H1 (cell line): ENCODE data around the gene LCN6. TPM values are rescaled to one million over a fixed set of nuclear protein-coding genes. Genes with fewer than 3 reads are reported as not detected.
"Not testable (repeated sequence)": the region's sequence is repeated elsewhere in the genome, so short reads cannot be mapped to it uniquely, and the experiment has no call there.

ENCODE experiments used
- CTCF ChIA-PET: fragments of 300-600 bp; sonication (Branson Sonifier 250); formaldehyde crosslinking; loops from one replicate; lab custom pipeline; 2021; ENCODE audit not compliant: partially characterized antibody; lab: Charles Lee
- POLR2A ChIA-PET: fragments of 300-600 bp; sonication (Branson Sonifier 250); formaldehyde crosslinking; loops from one replicate; lab custom pipeline; 2021; ENCODE audit warnings: inconsistent platforms; ENCODE audit not compliant: partially characterized antibody; lab: Charles Lee
- DNase-seq, 2 experiments: peaks; one replicate each; pipeline versions ENCODE4 v3.0.0 to v3.0.0-alpha.2; 2010 to 2022; ENCODE audit warnings: low spot score in 2 of 2, low read depth in 1 of 2, mixed read lengths in 1 of 2
- FAIRE-seq: peaks from 2 replicates; lab custom pipeline; 2011; peaks lifted over from hg19 to GRCh38; lab: Jason Lieb, UNC
- H2AFZ ChIP-seq: 2 replicates; pipeline ENCODE4 v1.8.1; 2012; ENCODE audit warnings: low read length, inconsistent platforms
- H2AK5ac ChIP-seq: 2 replicates; pipeline ENCODE4 v1.6.1; 2013; ENCODE audit warnings: low read depth, low read length
- H2BK120ac ChIP-seq: replicated peaks from 2 replicates; pipeline ENCODE3; 2013; ENCODE audit warnings: low read depth, low read length, inconsistent platforms
- H2BK12ac ChIP-seq: 2 replicates; pipeline ENCODE4 v1.6.1; 2013; ENCODE audit warnings: low read depth, low read length
- H2BK15ac ChIP-seq: 2 replicates; pipeline ENCODE4 v1.6.1; 2013; ENCODE audit warnings: low read length
- H2BK20ac ChIP-seq: 2 replicates; pipeline ENCODE4 v1.6.1; 2013; ENCODE audit warnings: low read length
- H2BK5ac ChIP-seq: 2 replicates; pipeline ENCODE4 v1.6.1; 2013; ENCODE audit warnings: low read depth, low read length
- H3K14ac ChIP-seq: 2 replicates; pipeline ENCODE4 v1.6.1; 2013; ENCODE audit warnings: inconsistent platforms; ENCODE audit not compliant: insufficient read length
- H3K18ac ChIP-seq: 2 replicates; pipeline ENCODE4 v1.6.1; 2013; ENCODE audit warnings: low read length; ENCODE audit errors: extremely low read depth
- H3K23ac ChIP-seq: 2 replicates; pipeline ENCODE4 v1.6.1; 2013; ENCODE audit warnings: inconsistent platforms; ENCODE audit not compliant: insufficient read length
- H3K23me2 ChIP-seq: 2 replicates; pipeline ENCODE4 v1.6.1; 2013; ENCODE audit warnings: low read depth, low read length
- H3K27ac ChIP-seq: 2 replicates; pipeline ENCODE4 v1.6.1; 2011; ENCODE audit warnings: low read depth, low read length, inconsistent platforms
- H3K27me3 ChIP-seq, 4 experiments: replicated peaks in 1 of 4; 1 replicate in 1 of 4; 2 replicates in 3 of 4; pipeline versions ENCODE4 v1.6.1 to v1.8.1; 2011 to 2013; ENCODE audit warnings: low read length in 3 of 4, mild to moderate bottlenecking in 3 of 4, inconsistent platforms in 2 of 4, mixed read lengths in 2 of 4, moderate library complexity in 1 of 4; ENCODE audit not compliant: control insufficient read depth in 3 of 4, insufficient read depth in 3 of 4; ENCODE audit errors: extremely low read depth in 1 of 4
- H3K36me3 ChIP-seq, 4 experiments: 2 replicates each; pipeline versions ENCODE4 v1.6.1 to v1.8.1; 2011 to 2013; ENCODE audit warnings: mild to moderate bottlenecking in 4 of 4, low read length in 3 of 4, moderate library complexity in 2 of 4, control low read depth in 1 of 4, inconsistent platforms in 1 of 4; ENCODE audit not compliant: insufficient read depth in 4 of 4, control insufficient read depth in 2 of 4
- H3K4ac ChIP-seq: replicated peaks from 2 replicates; pipeline ENCODE3; 2013; ENCODE audit warnings: low read length, low read depth, mixed read lengths, inconsistent platforms; ENCODE audit not compliant: insufficient read length
- H3K4me1 ChIP-seq, 4 experiments: replicated peaks in 1 of 4; 1 replicate in 1 of 4; 2 replicates in 3 of 4; pipeline versions ENCODE4 v1.6.1 to v1.8.1; 2011 to 2013; ENCODE audit warnings: low read length in 3 of 4, inconsistent platforms in 2 of 4, mixed read lengths in 1 of 4; ENCODE audit not compliant: insufficient read depth in 4 of 4, control insufficient read depth in 3 of 4
- H3K4me2 ChIP-seq, 2 experiments: 2 replicates each; pipeline versions ENCODE4 v1.6.1 to v1.8.1; 2011 to 2013; ENCODE audit warnings: low read depth in 2 of 2, low read length in 2 of 2, control low read depth in 1 of 2, inconsistent platforms in 1 of 2, mild to moderate bottlenecking in 1 of 2; ENCODE audit not compliant: insufficient read depth in 1 of 2
- H3K4me3 ChIP-seq, 4 experiments: fragments of 200-600, 300-600 bp in 1 of 4; sonication (generic), shearing (Covaris generic), sonication (Bioruptor Twin) in 1 of 4; 2 replicates each; pipeline versions ENCODE4 v1.5.1 to v1.8.1; 2011 to 2016; ENCODE audit warnings: low read length in 4 of 4, low read depth in 3 of 4, control low read depth in 2 of 4, inconsistent platforms in 2 of 4, mild to moderate bottlenecking in 2 of 4, mixed read lengths in 1 of 4, moderate library complexity in 1 of 4; ENCODE audit not compliant: insufficient read depth in 2 of 4; ENCODE audit errors: extremely low read depth in 1 of 4
- H3K56ac ChIP-seq: replicated peaks from 2 replicates; pipeline ENCODE3; 2013; ENCODE audit warnings: low read depth, mild to moderate bottlenecking, mixed read lengths, low read length, inconsistent platforms; ENCODE audit not compliant: insufficient read length
- H3K79me1 ChIP-seq: 2 replicates; pipeline ENCODE4 v1.6.1; 2013; ENCODE audit warnings: low read depth, low read length, control low read depth
- H3K79me2 ChIP-seq, 2 experiments: 2 replicates each; pipeline versions ENCODE4 v1.6.1 to v1.8.1; 2012 to 2013; ENCODE audit warnings: low read length in 2 of 2, mild to moderate bottlenecking in 2 of 2, inconsistent platforms in 1 of 2; ENCODE audit not compliant: insufficient read depth in 2 of 2, control insufficient read depth in 1 of 2
- H3K9ac ChIP-seq, 4 experiments: replicated peaks in 1 of 4; 1 replicate in 1 of 4; 2 replicates in 3 of 4; pipeline versions ENCODE4 v1.6.1 to v1.8.1; 2011 to 2013; ENCODE audit warnings: low read depth in 3 of 4, low read length in 3 of 4, control low read depth in 2 of 4, mild to moderate bottlenecking in 2 of 4, moderate library complexity in 2 of 4, inconsistent platforms in 1 of 4; ENCODE audit errors: extremely low read depth in 1 of 4
- H3K9me3 ChIP-seq, 2 experiments: 2 replicates each; pipeline versions ENCODE4 v1.6.1 to v1.8.1; 2012 to 2013; ENCODE audit warnings: mild to moderate bottlenecking in 2 of 2, moderate library complexity in 2 of 2, control low read depth in 1 of 2, inconsistent platforms in 1 of 2, low read depth in 1 of 2, low read length in 1 of 2, mixed read lengths in 1 of 2; ENCODE audit not compliant: insufficient read depth in 2 of 2
- H4K20me1 ChIP-seq, 2 experiments: replicated peaks in 1 of 2; 2 replicates each; pipeline versions ENCODE3 to v1.8.1; 2011 to 2013; ENCODE audit warnings: inconsistent platforms in 2 of 2, low read length in 2 of 2, mild to moderate bottlenecking in 1 of 2; ENCODE audit not compliant: insufficient read depth in 2 of 2, control insufficient read depth in 1 of 2
- H4K5ac ChIP-seq: 2 replicates; pipeline ENCODE4 v1.6.1; 2013; ENCODE audit warnings: low read length, low read depth, mixed read lengths, inconsistent platforms; ENCODE audit not compliant: insufficient read length
- H4K8ac ChIP-seq: 2 replicates; pipeline ENCODE4 v1.8.0; 2013; ENCODE audit warnings: mild to moderate bottlenecking, moderate library complexity, low read length, inconsistent platforms; ENCODE audit not compliant: insufficient read depth; ENCODE audit errors: extremely low read depth
- H4K91ac ChIP-seq: replicated peaks from 2 replicates; pipeline ENCODE3; 2013; ENCODE audit warnings: low read length, mixed read lengths, inconsistent platforms; ENCODE audit not compliant: insufficient read length
- CBX8 ChIP-seq: fragments of 300-800, 300-1000 bp; sonication (generic); IDR thresholded peaks from 2 replicates; pipeline ENCODE4 v1.7.1; 2016; ENCODE audit warnings: low read depth, low read length, borderline replicate concordance
- CEBPB ChIP-seq: IDR thresholded peaks from 2 replicates; pipeline ENCODE4 v1.6.1; 2012; ENCODE audit warnings: low read depth, low read length
- WGBS, 2 experiments: shearing (Covaris generic) in 1 of 2; methylation state at CpG; one replicate each; pipeline versions ENCODE4 v1.1.6 to v1.1.7; 2013 to 2015; ENCODE audit warnings: low lambda C conversion rate in 2 of 2, mixed read lengths in 2 of 2, inconsistent platforms in 1 of 2, low coverage in 1 of 2, missing lambda C conversion rate in 1 of 2; ENCODE audit not compliant: insufficient replicate concordance in 2 of 2, insufficient coverage in 1 of 2, insufficient read length in 1 of 2; ENCODE audit errors: extremely low coverage in 1 of 2, missing lambda C conversion rate in 1 of 2; 5-methylcytosine and 5-hydroxymethylcytosine counted together
- polyA plus RNA-seq, 7 experiments: library from polyadenylated mRNA; depleted of rRNA in 3 of 7; stranded (reverse) in 5 of 7; unstranded in 2 of 7; fragments of >200 nt in 5 of 7; fragments of 200-250 nt in 2 of 7; gene quantifications; 1 replicate in 5 of 7; 2 replicates in 1 of 7; 4 replicates in 1 of 7; pipeline versions ENCODE4 v1.2.1 to v1.2.3, GENCODE V29; 2011 to 2013; ENCODE audit warnings: missing spikeins in 2 of 7, mixed read lengths in 2 of 7
- total RNA-seq: library from RNA; stranded (reverse); fragmentation: NEBNext Ultra II Directional; extraction: Animal tissue kit (Norgen Biotek cat#: 25700); gene quantifications from 2 replicates; pipeline ENCODE4 v1.2.1, GENCODE V29; 2021
- TF ChIP-seq, protein P1 (sequence below): IDR thresholded peaks from 2 replicates; pipeline ENCODE4 v1.6.1; 2012; ENCODE audit warnings: inconsistent platforms

LCN6 gene
- total and polyA plus RNA-seq, 2 of the 8 experiments (the other 6 are each of a cell fraction or from before 2014, with no cell fraction given) = not detected

DNA sequence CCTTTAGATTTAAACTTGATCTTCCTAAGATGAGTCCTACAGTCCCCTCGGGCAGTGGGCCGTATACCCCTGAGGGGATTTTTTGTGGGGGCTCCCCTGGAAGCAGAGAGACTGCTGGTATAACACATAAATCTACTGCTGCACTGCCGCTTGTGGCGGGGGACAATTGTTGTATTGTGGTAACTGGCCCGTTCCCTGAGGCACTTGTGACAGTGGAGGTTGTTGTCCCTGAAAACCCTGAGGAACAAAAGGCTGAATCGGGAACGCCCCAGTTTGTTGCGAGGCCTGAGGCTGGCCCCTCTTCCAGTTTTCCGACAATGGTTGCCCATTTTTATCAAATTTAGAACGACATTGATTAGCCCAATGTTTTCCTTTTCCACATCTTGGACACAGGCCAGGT, 38.1 kb upstream of the LCN6 start (continued):
- TF ChIP-seq, protein P1, sequence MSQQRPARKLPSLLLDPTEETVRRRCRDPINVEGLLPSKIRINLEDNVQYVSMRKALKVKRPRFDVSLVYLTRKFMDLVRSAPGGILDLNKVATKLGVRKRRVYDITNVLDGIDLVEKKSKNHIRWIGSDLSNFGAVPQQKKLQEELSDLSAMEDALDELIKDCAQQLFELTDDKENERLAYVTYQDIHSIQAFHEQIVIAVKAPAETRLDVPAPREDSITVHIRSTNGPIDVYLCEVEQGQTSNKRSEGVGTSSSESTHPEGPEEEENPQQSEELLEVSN = no peak
- no peak for TF ChIP-seq CBX8
- no peak for TF ChIP-seq CEBPB

DNA sequence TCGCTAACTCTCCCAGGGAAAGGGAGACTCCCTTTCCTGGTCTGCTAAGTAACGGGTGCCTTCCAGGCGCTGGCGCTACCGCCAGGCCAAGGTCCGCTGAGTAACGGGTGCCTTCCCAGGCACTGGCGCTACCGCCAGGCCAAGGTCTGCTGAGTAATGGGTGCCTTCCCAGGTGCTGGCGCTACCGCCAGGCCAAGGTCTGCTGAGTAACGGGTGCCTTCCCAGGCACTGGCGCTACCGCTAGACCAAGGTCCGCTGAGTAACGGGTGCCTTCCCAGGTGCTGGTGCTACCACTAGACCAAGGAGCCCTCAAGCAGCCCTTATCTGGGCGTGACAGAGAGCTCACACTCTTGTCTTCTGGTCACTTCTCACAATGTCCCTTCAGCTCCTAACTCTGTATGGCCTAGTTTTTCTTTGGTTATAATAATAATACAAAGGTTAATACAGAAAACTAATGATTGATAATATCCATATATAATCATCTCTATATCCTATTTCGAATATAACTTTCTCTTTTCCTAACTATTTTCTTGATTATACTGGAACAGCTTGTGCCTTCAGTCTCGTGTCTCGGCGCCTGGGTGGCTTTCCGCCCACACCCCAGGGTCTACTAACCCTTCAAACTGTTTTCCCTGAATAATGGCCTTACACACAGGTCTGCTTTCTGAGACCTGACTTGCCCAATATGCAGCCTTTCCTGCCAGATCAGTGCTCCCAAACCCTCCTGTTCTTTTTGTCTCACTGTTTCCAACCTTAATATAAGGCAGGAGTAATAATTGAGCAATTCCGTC, 37.4 kb upstream of the LCN6 start:
- H2BK5ac ChIP-seq, H3K23ac ChIP-seq, H3K56ac ChIP-seq, H2BK15ac ChIP-seq, H3K9ac ChIP-seq, H3K36me3 ChIP-seq, H3K4me2 ChIP-seq, H3K27ac ChIP-seq, H3K23me2 ChIP-seq, H3K18ac ChIP-seq, H4K8ac ChIP-seq, H3K4me1 ChIP-seq, H2BK20ac ChIP-seq, H4K20me1 ChIP-seq, H2BK12ac ChIP-seq, H3K4ac ChIP-seq, H3K14ac ChIP-seq, H4K91ac ChIP-seq, H3K79me1 ChIP-seq, FAIRE-seq, H3K79me2 ChIP-seq, H4K5ac ChIP-seq, H3K4me3 ChIP-seq, H3K9me3 ChIP-seq, H2AFZ ChIP-seq, H3K27me3 ChIP-seq, H2AK5ac ChIP-seq, POLR2A ChIA-PET, DNase-seq, H2BK120ac ChIP-seq: not testable (repeated sequence)
- CTCF ChIA-PET = interaction anchor here (0.6 to 4.3 kb wide), 10 partner anchors 9 to 261 kb away, joined by 3 to 37 read pairs (median 4); partner anchors contain the start of genes LCN8 and NPDC1
- 88% methylated on average over 23 of the region's 23 CpGs; no CpG with 5 or more reads in 1 of the 2 experiments for WGBS, 2 experiments
